Testis (tissue), 2 donors: ENCODE results near the gene PSMB2.

Experiments used
- CTCF ChIP-seq, 3 experiments: fragments of 450-650 bp in 2 of 3; fragments of 200-600 bp in 1 of 3; sonication (generic) in 1 of 3; IDR thresholded peaks; one replicate each; pipeline ENCODE4 v1.5.1; 2016 to 2019; ENCODE audit warnings: antibody characterized with exemption in 3 of 3, mild to moderate bottlenecking in 2 of 3, moderate library complexity in 1 of 3
- POLR2A ChIP-seq: fragments of 450-650 bp; IDR thresholded peaks from one replicate; pipeline ENCODE4 v1.6.1; 2017; ENCODE audit warnings: antibody characterized with exemption, mild to moderate bottlenecking, moderate library complexity

DNA sequence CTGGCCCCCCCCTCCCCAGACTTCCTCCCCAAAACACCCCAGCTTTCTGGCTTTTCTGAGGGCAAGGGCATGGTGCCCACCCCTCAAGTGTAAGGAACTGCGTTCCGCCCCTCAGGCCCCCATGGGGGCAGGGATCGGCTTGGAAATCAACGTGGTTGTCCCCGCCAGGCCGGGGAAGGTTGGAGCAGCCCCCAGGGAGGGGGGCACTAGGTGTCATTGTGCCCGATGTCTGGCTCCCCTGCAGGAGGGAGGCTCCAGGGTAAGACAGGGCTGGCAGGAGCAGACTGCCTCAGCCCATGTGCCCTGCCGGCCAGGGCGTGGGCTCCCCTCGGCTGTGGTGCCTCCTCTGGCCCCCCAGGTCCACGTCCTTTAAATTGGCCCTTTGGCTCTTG, 75.6 kb downstream of the PSMB2 start:
- TF ChIP-seq CTCF (IDR thresholded peaks at IDR 0.05), result no peak
- TF ChIP-seq POLR2A, result no peak
